IgD-negative memory B cell (primary cell): ENCODE results near the gene B3GNT4. TPM values are rescaled to one million over a fixed set of nuclear protein-coding genes. Genes with fewer than 3 reads are reported as not detected.
"Not testable (repeated sequence)": the region's sequence is repeated elsewhere in the genome, so short reads cannot be mapped to it uniquely, and the experiment has no call there.

Source experiments
- H3K27ac Mint-ChIP-seq, 3 donors: one replicate each; pipeline ENCODE4 v1.8.0; 2020 to 2022; ENCODE audit warnings: mild to moderate bottlenecking in 3 of 3, mixed read lengths in 3 of 3, moderate library complexity in 1 of 3
- H3K27me3 Mint-ChIP-seq: one replicate; pipeline ENCODE4 v1.8.0; 2021; ENCODE audit warnings: mixed read lengths
- H3K36me3 Mint-ChIP-seq: one replicate; pipeline ENCODE4 v1.8.0; 2020; ENCODE audit warnings: mild to moderate bottlenecking, mixed read lengths
- H3K4me1 Mint-ChIP-seq, 3 donors: one replicate each; pipeline ENCODE4 v1.8.0; 2020 to 2022; ENCODE audit warnings: mixed read lengths in 3 of 3, mild to moderate bottlenecking in 1 of 3
- H3K4me3 Mint-ChIP-seq, 4 donors: one replicate each; pipeline ENCODE4 v1.8.0; 2020 to 2022; ENCODE audit warnings: mild to moderate bottlenecking in 4 of 4, mixed read lengths in 4 of 4, moderate library complexity in 3 of 4
- H3K9me3 Mint-ChIP-seq, 3 donors: one replicate each; pipeline ENCODE4 v1.8.0; 2020 to 2021; ENCODE audit warnings: mixed read lengths in 3 of 3, mild to moderate bottlenecking in 1 of 3
- polyA plus RNA-seq: library from polyadenylated mRNA; unstranded; fragments of 300-500 nt; fragmentation: Illumina TruSeq; gene quantifications from one replicate; pipeline ENCODE4 v1.2.3, GENCODE V29; 2021

B3GNT4 gene
- polyA plus RNA-seq, 1 donor from 2014 or later, result 0.29 TPM

- H3K27me3 Mint-ChIP-seq, result no peaks in the 10 kb centered on the region
- H3K4me1 Mint-ChIP-seq, result peaks cover 9 to 26% (median 25%) of the 10 kb centered on the region in 3 donors
- no peaks in the 10 kb centered on the region for H3K9me3 Mint-ChIP-seq
- no peaks in the 10 kb centered on the region for H3K36me3 Mint-ChIP-seq
- peak within 1 kb of the TSS; percentile 87 to 96 (median 95) for H3K27ac Mint-ChIP-seq
- peak within 1 kb of the TSS; percentile 80 to 96 (median 90) for H3K4me3 Mint-ChIP-seq
These were observed 22.3 kb downstream of the B3GNT4 start, which contains the start of gene DIABLO for GRCh38 chr12:122225683-122226365. Gene DIABLO, minus strand, starts transcription at chr12:122226052. Its CDS starts 38 bp downstream, at chr12:122226014.

- H3K4me1 Mint-ChIP-seq, result peaks cover 9 to 24% (median 24%) of the 10 kb centered on the region in 3 donors
- peak overlapping the region; percentile 71 to 96 (median 85) for H3K4me3 Mint-ChIP-seq
- peak overlapping the region in 1 of 3 donors; percentile 18 for H3K27ac Mint-ChIP-seq
These were observed 23.0 kb downstream of the B3GNT4 start for GRCh38 chr12:122226366-122227125.

GRCh38 chr12:122227341-122227740, 23.8 kb downstream of the B3GNT4 start:
- Mint-ChIP-seq H3K36me3 (peaks cover 3% of the 10 kb centered on the region), H3K9me3 (no peaks in the 10 kb centered on the region)

More at GRCh38 chr12:122226366-122227125, 23.0 kb downstream of the B3GNT4 start:
- Mint-ChIP-seq H3K36me3 (no peaks in the 10 kb centered on the region), H3K9me3 (no peaks in the 10 kb centered on the region), H3K27me3 (no peaks in the 10 kb centered on the region)

GRCh38 chr12:122228092-122228491, 24.6 kb downstream of the B3GNT4 start:
- peaks cover 5% of the 10 kb centered on the region for H3K36me3 Mint-ChIP-seq
- H3K27ac Mint-ChIP-seq, result peak overlapping the region in 1 of 3 donors; percentile 64
- peaks cover 9 to 22% (median 20%) of the 10 kb centered on the region in 3 donors for H3K4me1 Mint-ChIP-seq
- peak overlapping the region in 1 of 4 donors; percentile 60 for H3K4me3 Mint-ChIP-seq
- no peaks in the 10 kb centered on the region for H3K27me3 Mint-ChIP-seq
- H3K9me3 Mint-ChIP-seq, result no peaks in the 10 kb centered on the region

More at GRCh38 chr12:122227341-122227740, 23.8 kb downstream of the B3GNT4 start:
- Mint-ChIP-seq H3K27me3 (no peaks in the 10 kb centered on the region), H3K4me3 (peak overlapping the region in 3 of 4 donors; percentile 52 to 60 (median 60)), H3K4me1 (peaks cover 9 to 24% (median 20%) of the 10 kb centered on the region in 3 donors), H3K27ac (no peak overlapping the region)

- peaks cover 5% of the 10 kb centered on the region for H3K36me3 Mint-ChIP-seq
- no peaks in the 10 kb centered on the region for H3K9me3 Mint-ChIP-seq
- no peak overlapping the region for H3K27ac Mint-ChIP-seq
- H3K27me3 Mint-ChIP-seq, result no peaks in the 10 kb centered on the region
- H3K4me3 Mint-ChIP-seq, result no peak overlapping the region
- H3K4me1 Mint-ChIP-seq, result peaks cover 3 to 7% (median 6%) of the 10 kb centered on the region in 3 donors
These were observed 27.3 kb downstream of the B3GNT4 start for GRCh38 chr12:122230798-122231197.

- no peaks in the 10 kb centered on the region for H3K27me3 Mint-ChIP-seq
- H3K4me3 Mint-ChIP-seq, result no peak overlapping the region
- H3K9me3 Mint-ChIP-seq, result no peaks in the 10 kb centered on the region
- peaks cover 0 to 5% (median 0%) of the 10 kb centered on the region in 3 donors for H3K4me1 Mint-ChIP-seq
- H3K36me3 Mint-ChIP-seq, result peaks cover 5% of the 10 kb centered on the region
- no peak overlapping the region for H3K27ac Mint-ChIP-seq
These were observed 29.2 kb downstream of the B3GNT4 start for GRCh38 chr12:122232691-122233090.

- Mint-ChIP-seq H3K4me3 (no peak overlapping the region), H3K9me3 (no peaks in the 10 kb centered on the region), H3K36me3 (peaks cover 6% of the 10 kb centered on the region), H3K27me3 (no peaks in the 10 kb centered on the region), H3K27ac (no peak overlapping the region), H3K4me1 (no peaks in the 10 kb centered on the region)
These were observed 32.2 kb downstream of the B3GNT4 start for GRCh38 chr12:122235741-122236140.

DNA sequence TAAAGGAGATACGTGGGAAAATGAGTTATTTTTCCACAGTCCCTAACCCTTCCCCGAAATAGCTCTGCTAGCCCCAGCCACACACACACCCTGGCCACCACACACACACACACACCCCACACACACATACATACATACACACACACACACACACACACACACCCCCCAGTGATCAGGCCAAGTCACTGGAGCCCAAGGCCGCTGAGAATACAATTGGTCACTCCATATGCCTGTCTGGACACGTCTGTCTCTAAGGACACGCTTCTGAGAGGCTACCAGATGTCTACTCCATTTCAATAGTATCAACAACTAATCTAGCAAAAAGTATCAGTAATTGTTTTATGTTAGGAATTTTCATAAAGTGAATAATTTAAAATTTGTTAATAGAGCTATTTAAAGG, 35.4 kb downstream of the B3GNT4 start:
- peaks cover 2% of the 10 kb centered on the region for H3K36me3 Mint-ChIP-seq
- no peaks in the 10 kb centered on the region for H3K9me3 Mint-ChIP-seq
- H3K4me1 Mint-ChIP-seq, result no peaks in the 10 kb centered on the region
- no peak overlapping the region for H3K4me3 Mint-ChIP-seq
- no peaks in the 10 kb centered on the region for H3K27me3 Mint-ChIP-seq
- H3K27ac Mint-ChIP-seq, result no peak overlapping the region

- Mint-ChIP-seq H3K27ac (peak overlapping the region in 1 of 3 donors; percentile 37), H3K9me3 (no peaks in the 10 kb centered on the region), H3K4me1 (peaks cover 0 to 3% (median 0%) of the 10 kb centered on the region in 3 donors), H3K27me3 (no peaks in the 10 kb centered on the region), H3K4me3 (no peak overlapping the region), H3K36me3 (peaks cover 2% of the 10 kb centered on the region)
These were observed 40.5 kb downstream of the B3GNT4 start for GRCh38 chr12:122243965-122244364.

GRCh38 chr12:122244565-122245371, 41.3 kb downstream of the B3GNT4 start:
- H3K27ac Mint-ChIP-seq, result peak overlapping the region in 2 of 3 donors; percentile 54 to 80
- H3K9me3 Mint-ChIP-seq, result no peaks in the 10 kb centered on the region
- H3K36me3 Mint-ChIP-seq, result peaks cover 1% of the 10 kb centered on the region
- peak overlapping the region in 2 of 4 donors; percentile 23 to 47 for H3K4me3 Mint-ChIP-seq
- peaks cover 0 to 3% (median 0%) of the 10 kb centered on the region in 3 donors for H3K4me1 Mint-ChIP-seq
- H3K27me3 Mint-ChIP-seq, result no peaks in the 10 kb centered on the region

DNA sequence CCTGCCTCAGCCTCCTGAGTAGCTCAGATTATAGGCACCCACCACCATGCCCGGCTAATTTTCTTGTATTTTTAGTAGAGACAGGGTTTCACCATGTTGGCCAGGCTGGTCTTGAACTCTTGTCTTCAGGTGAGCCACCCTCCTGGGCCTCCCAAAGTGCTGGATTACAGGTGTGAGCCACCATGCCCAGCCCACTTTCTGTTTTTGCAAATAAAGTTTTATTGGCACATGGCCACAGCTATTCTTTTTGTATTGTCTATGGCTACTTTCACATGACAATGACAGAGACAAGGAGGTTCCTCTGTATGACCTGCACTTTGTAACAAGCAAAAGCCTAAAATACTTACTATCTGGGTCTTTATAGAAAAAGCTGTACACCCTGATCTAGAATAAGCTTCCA, 42.0 kb downstream of the B3GNT4 start:
- Mint-ChIP-seq H3K9me3 (no peaks in the 10 kb centered on the region), H3K27ac (peak overlapping the region in 1 of 3 donors; percentile 31), H3K4me3 (no peak overlapping the region), H3K27me3 (no peaks in the 10 kb centered on the region), H3K36me3 (no peaks in the 10 kb centered on the region), H3K4me1 (peaks cover 0 to 3% (median 0%) of the 10 kb centered on the region in 3 donors)

GRCh38 chr12:122250047-122250446, 46.5 kb downstream of the B3GNT4 start:
- no peak overlapping the region for H3K27ac Mint-ChIP-seq
- H3K27me3 Mint-ChIP-seq, result no peaks in the 10 kb centered on the region
- H3K9me3 Mint-ChIP-seq, result no peaks in the 10 kb centered on the region
- H3K4me1 Mint-ChIP-seq, result peaks cover 0 to 3% (median 0%) of the 10 kb centered on the region in 3 donors
- H3K36me3 Mint-ChIP-seq, result peaks cover 4% of the 10 kb centered on the region
- H3K4me3 Mint-ChIP-seq, result no peak overlapping the region

GRCh38 chr12:122250536-122250935, 47.0 kb downstream of the B3GNT4 start:
- no peak overlapping the region for H3K4me3 Mint-ChIP-seq

DNA sequence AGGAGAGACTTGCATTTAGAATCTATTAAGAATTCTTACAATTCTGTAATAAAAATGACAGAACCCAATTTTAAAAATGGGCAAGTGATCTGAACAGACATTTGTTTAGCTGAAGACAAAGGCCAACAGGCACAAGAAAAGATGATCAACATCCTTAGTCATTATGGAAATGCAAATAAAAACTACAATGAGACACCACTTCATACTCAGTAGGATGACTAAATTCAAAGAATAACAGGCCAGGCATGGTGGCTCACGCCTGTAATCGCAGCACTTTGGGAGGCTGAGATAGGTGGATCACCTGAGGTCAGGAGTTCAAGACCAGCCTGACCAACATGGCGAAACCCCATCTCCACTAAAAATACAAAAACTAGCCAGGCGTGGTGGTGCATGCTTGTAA, 55.0 kb downstream of the B3GNT4 start:
- H3K36me3 Mint-ChIP-seq, H3K9me3 Mint-ChIP-seq: not testable (repeated sequence)

More at GRCh38 chr12:122250536-122250935, 47.0 kb downstream of the B3GNT4 start:
- Mint-ChIP-seq H3K27me3 (no peaks in the 10 kb centered on the region), H3K27ac (no peak overlapping the region), H3K9me3 (no peaks in the 10 kb centered on the region), H3K4me1 (peaks cover 0 to 3% (median 0%) of the 10 kb centered on the region in 3 donors), H3K36me3 (peaks cover 4% of the 10 kb centered on the region)

More for the DNA sequence above, 55.0 kb downstream of the B3GNT4 start:
- not testable (repeated sequence) for H3K27ac Mint-ChIP-seq, H3K4me1 Mint-ChIP-seq, H3K27me3 Mint-ChIP-seq, H3K4me3 Mint-ChIP-seq
